Osteocyte (in vitro differentiated cells): ENCODE results near the gene UROC1. TPM values are rescaled to one million over a fixed set of nuclear protein-coding genes. Genes with fewer than 3 reads are reported as not detected.

ENCODE experiments used
- DNase-seq: peaks from one replicate; pipeline ENCODE4 v3.0.0; 2021; ENCODE audit warnings: mixed read lengths; ENCODE audit not compliant: unreplicated experiment; ENCODE audit errors: extremely low spot score
- H3K27ac Mint-ChIP-seq: one replicate; pipeline ENCODE4 v1.8.0; 2021; ENCODE audit warnings: mild to moderate bottlenecking, mixed read lengths; ENCODE audit not compliant: unreplicated experiment
- H3K27me3 Mint-ChIP-seq: one replicate; pipeline ENCODE4 v1.8.0; 2021; ENCODE audit warnings: mixed read lengths; ENCODE audit not compliant: unreplicated experiment
- H3K36me3 Mint-ChIP-seq: one replicate; pipeline ENCODE4 v1.8.0; 2021; ENCODE audit warnings: mixed read lengths; ENCODE audit not compliant: unreplicated experiment
- H3K4me1 Mint-ChIP-seq: one replicate; pipeline ENCODE4 v1.8.0; 2021; ENCODE audit warnings: mixed read lengths; ENCODE audit not compliant: unreplicated experiment
- H3K4me3 Mint-ChIP-seq: one replicate; pipeline ENCODE4 v1.8.0; 2021; ENCODE audit warnings: mild to moderate bottlenecking, moderate library complexity, mixed read lengths; ENCODE audit not compliant: unreplicated experiment
- H3K9me3 Mint-ChIP-seq: one replicate; pipeline ENCODE4 v1.8.0; 2021; ENCODE audit warnings: mixed read lengths; ENCODE audit not compliant: unreplicated experiment
- CTCF ChIP-seq: fragments of 200-600 bp; sonication (generic); IDR thresholded peaks from 2 replicates; pipeline ENCODE4 v1.5.0; 2021; ENCODE audit warnings: antibody characterized with exemption, mild to moderate bottlenecking, moderate library complexity
- total RNA-seq: library from RNA; stranded (reverse); gene quantifications from 2 replicates; pipeline ENCODE4 v1.2.1, GENCODE V29; 2021

Gene UROC1
- total RNA-seq, 1 donor from 2014 or later: not detected

GRCh38 chr3:126525091-126525852 lies 7.7 kb upstream of the UROC1 start:
- TF ChIP-seq CTCF: no peak
- Mint-ChIP-seq H3K27ac (no peak overlapping the region), H3K4me3 (no peak overlapping the region), H3K36me3 (no peaks in the 10 kb centered on the region), H3K4me1 (peaks cover 2% of the 10 kb centered on the region), H3K27me3 (peaks cover 22% of the 10 kb centered on the region), H3K9me3 (no peaks in the 10 kb centered on the region)
- no peak for DNase-seq

GRCh38 chr3:126524429-126524988 lies 6.9 kb upstream of the UROC1 start:
- Mint-ChIP-seq H3K36me3 (no peaks in the 10 kb centered on the region), H3K27ac (no peak overlapping the region), H3K27me3 (peaks cover 26% of the 10 kb centered on the region), H3K4me3 (peak overlapping the region; percentile 40), H3K4me1 (no peaks in the 10 kb centered on the region), H3K9me3 (no peaks in the 10 kb centered on the region)
- no peak for DNase-seq
- no peak for TF ChIP-seq CTCF

GRCh38 chr3:126523745-126524428 lies 6.3 kb upstream of the UROC1 start, which contains the start of gene CHST13:
Gene CHST13 (plus strand): TSS chr3:126524155. CDS start chr3:126524333, 178 bp downstream.
- no peaks in the 10 kb centered on the region for H3K4me1 Mint-ChIP-seq
- no peaks in the 10 kb centered on the region for H3K9me3 Mint-ChIP-seq
- DNase-seq: no peak
- peak within 1 kb of the TSS; percentile 40 for H3K4me3 Mint-ChIP-seq
- H3K27me3 Mint-ChIP-seq: peaks cover 30% of the 10 kb centered on the region
- TF ChIP-seq CTCF: no peak
- H3K36me3 Mint-ChIP-seq: no peaks in the 10 kb centered on the region
- H3K27ac Mint-ChIP-seq: no peak within 1 kb of the TSS

GRCh38 chr3:126522363-126522788 lies 4.8 kb upstream of the UROC1 start:
- DNase-seq: no peak
- H3K27ac Mint-ChIP-seq: no peak overlapping the region
- H3K9me3 Mint-ChIP-seq: no peaks in the 10 kb centered on the region
- H3K4me1 Mint-ChIP-seq: no peaks in the 10 kb centered on the region
- peaks cover 35% of the 10 kb centered on the region for H3K27me3 Mint-ChIP-seq
- H3K4me3 Mint-ChIP-seq: no peak overlapping the region
- no peaks in the 10 kb centered on the region for H3K36me3 Mint-ChIP-seq
- peak; percentile 87 for TF ChIP-seq CTCF
